ENCODE data around the gene GNB1L.

Gene GNB1L

DNA sequence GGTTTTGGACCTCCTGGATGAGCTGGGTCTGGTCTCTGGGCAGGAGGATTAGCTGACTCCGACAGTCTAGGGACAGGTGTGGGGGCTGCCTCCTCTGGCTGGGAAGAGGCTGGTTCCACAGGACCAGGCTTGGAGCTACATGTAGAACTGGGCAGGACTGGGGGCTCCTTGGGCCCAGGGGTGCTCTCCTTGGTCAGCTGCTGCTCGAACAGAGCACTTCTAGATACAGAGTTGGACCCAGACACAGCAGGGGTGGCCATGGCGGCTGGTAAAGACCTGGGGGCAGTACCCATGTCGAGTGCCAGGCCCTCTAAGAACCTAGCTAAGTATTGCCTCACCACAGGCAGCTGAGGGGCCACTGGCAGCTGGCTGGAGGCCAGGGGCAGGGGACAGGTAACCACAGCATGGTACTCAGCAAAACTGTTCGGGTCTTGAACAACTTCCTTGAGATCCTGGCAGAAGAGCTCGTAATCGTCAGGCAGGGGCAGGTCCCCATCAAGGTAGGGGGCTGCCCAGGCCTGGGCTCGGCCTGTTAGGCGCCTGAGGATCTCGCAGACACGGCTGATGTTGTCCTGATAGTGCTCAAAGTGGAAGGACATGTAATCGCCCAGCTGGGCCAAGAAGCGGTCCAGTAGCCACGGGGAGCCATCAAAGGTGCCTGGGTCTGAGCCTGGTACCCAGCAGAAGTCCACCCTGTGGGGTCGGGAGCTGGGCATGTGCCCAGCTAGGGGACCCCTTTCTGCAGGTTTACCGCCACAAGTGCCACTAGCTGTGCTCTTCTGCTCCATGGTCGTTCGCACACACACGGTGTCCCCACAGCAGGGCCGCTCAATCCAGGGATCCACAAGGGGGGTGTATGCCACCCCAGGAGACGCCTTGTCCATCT is 3.1 kb downstream of the GNB1L start:
- TF ChIP-seq, protein P1, sequence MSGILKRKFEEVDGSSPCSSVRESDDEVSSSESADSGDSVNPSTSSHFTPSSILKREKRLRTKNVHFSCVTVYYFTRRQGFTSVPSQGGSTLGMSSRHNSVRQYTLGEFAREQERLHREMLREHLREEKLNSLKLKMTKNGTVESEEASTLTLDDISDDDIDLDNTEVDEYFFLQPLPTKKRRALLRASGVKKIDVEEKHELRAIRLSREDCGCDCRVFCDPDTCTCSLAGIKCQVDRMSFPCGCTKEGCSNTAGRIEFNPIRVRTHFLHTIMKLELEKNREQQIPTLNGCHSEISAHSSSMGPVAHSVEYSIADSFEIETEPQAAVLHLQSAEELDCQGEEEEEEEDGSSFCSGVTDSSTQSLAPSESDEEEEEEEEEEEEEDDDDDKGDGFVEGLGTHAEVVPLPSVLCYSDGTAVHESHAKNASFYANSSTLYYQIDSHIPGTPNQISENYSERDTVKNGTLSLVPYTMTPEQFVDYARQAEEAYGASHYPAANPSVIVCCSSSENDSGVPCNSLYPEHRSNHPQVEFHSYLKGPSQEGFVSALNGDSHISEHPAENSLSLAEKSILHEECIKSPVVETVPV (CRISPR knock-in tag; IDR thresholded peaks at IDR 0.05), result no peak
- TF ChIP-seq ZC3H10 (CRISPR knock-in tag; IDR thresholded peaks at IDR 0.05) (no peak), PPARA (CRISPR knock-in tag; IDR thresholded peaks at IDR 0.05; ENCODE audit: borderline replicate concordance) (no peak), ESRRG (CRISPR knock-in tag; IDR thresholded peaks at IDR 0.05) (no peak), CSDC2 (CRISPR knock-in tag; IDR thresholded peaks at IDR 0.05) (no peak), SNAI2 (CRISPR knock-in tag; IDR thresholded peaks at IDR 0.05) (no peak), ISL1 (CRISPR knock-in tag; IDR thresholded peaks at IDR 0.05) (no peak), RARB (CRISPR knock-in tag; IDR thresholded peaks at IDR 0.05) (no peak), TOX (CRISPR knock-in tag; IDR thresholded peaks at IDR 0.05; ENCODE audit: borderline replicate concordance) (no peak), CREB5 (CRISPR knock-in tag; IDR thresholded peaks at IDR 0.05; ENCODE audit: low read depth) (no peak), TCF4 (CRISPR knock-in tag; IDR thresholded peaks at IDR 0.05; ENCODE audit: borderline replicate concordance) (no peak), ZNF565 (CRISPR knock-in tag; conservative IDR thresholded peaks at IDR 0.05; ENCODE audit: low read depth) (no peak), ARNTL (CRISPR knock-in tag; IDR thresholded peaks at IDR 0.05; ENCODE audit: borderline replicate concordance, low read depth) (no peak), TSHZ2 (CRISPR knock-in tag; IDR thresholded peaks at IDR 0.05) (no peak), ZNF70 (CRISPR knock-in tag; IDR thresholded peaks at IDR 0.05) (no peak), ZFP30 (CRISPR knock-in tag; IDR thresholded peaks at IDR 0.05) (no peak), OSR1 (CRISPR knock-in tag; IDR thresholded peaks at IDR 0.05) (no peak)
- TF ChIP-seq, protein P2, sequence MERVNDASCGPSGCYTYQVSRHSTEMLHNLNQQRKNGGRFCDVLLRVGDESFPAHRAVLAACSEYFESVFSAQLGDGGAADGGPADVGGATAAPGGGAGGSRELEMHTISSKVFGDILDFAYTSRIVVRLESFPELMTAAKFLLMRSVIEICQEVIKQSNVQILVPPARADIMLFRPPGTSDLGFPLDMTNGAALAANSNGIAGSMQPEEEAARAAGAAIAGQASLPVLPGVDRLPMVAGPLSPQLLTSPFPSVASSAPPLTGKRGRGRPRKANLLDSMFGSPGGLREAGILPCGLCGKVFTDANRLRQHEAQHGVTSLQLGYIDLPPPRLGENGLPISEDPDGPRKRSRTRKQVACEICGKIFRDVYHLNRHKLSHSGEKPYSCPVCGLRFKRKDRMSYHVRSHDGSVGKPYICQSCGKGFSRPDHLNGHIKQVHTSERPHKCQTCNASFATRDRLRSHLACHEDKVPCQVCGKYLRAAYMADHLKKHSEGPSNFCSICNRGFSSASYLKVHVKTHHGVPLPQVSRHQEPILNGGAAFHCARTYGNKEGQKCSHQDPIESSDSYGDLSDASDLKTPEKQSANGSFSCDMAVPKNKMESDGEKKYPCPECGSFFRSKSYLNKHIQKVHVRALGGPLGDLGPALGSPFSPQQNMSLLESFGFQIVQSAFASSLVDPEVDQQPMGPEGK (CRISPR knock-in tag; IDR thresholded peaks at IDR 0.05; ENCODE audit: borderline replicate concordance), result no peak
- TF ChIP-seq, protein P3, sequence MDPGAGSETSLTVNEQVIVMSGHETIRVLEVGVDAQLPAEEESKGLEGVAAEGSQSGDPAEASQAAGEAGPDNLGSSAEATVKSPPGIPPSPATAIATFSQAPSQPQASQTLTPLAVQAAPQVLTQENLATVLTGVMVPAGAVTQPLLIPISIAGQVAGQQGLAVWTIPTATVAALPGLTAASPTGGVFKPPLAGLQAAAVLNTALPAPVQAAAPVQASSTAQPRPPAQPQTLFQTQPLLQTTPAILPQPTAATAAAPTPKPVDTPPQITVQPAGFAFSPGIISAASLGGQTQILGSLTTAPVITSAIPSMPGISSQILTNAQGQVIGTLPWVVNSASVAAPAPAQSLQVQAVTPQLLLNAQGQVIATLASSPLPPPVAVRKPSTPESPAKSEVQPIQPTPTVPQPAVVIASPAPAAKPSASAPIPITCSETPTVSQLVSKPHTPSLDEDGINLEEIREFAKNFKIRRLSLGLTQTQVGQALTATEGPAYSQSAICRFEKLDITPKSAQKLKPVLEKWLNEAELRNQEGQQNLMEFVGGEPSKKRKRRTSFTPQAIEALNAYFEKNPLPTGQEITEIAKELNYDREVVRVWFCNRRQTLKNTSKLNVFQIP (CRISPR knock-in tag; IDR thresholded peaks at IDR 0.05; ENCODE audit: borderline replicate concordance, low read depth), result no peak

GRCh38 chr22:19850763-19851109 is 3.9 kb downstream of the GNB1L start:
- TF ChIP-seq ZNF565 (CRISPR knock-in tag; conservative IDR thresholded peaks at IDR 0.05; ENCODE audit: low read depth) (no peak), ZFP30 (CRISPR knock-in tag; IDR thresholded peaks at IDR 0.05) (no peak), SNAI2 (CRISPR knock-in tag; IDR thresholded peaks at IDR 0.05) (no peak), RARB (CRISPR knock-in tag; IDR thresholded peaks at IDR 0.05) (no peak), ZFP3 (CRISPR knock-in tag; IDR thresholded peaks at IDR 0.05) (no peak), ZC3H10 (CRISPR knock-in tag; IDR thresholded peaks at IDR 0.05) (no peak), PPARA (CRISPR knock-in tag; IDR thresholded peaks at IDR 0.05; ENCODE audit: borderline replicate concordance) (no peak)
- TF ChIP-seq, protein P1 (CRISPR knock-in tag; IDR thresholded peaks at IDR 0.05), result no peak
- no peak for ATAC-seq

More for the DNA sequence above, 3.1 kb downstream of the GNB1L start:
- no peak for ATAC-seq

All from SK-N-SH treated with all-trans-retinoic acid at 6 μM for 48 hours (cell line).